ENCODE results near the gene LMO1. TPM values are rescaled to one million over a fixed set of nuclear protein-coding genes. Genes with fewer than 3 reads are reported as not detected.

Gene LMO1
- total RNA-seq, 6 experiments from 2014 or later: not detected

- peak in 1 of 3 donors; percentile 27 for DNase-seq
- no peaks in the 10 kb centered on the region for H3K9me3 ChIP-seq
These were observed 4.9 kb downstream of the LMO1 start for GRCh38 chr11:8258784-8259183.

GRCh38 chr11:8258289-8258688 lies 5.4 kb downstream of the LMO1 start:
- ATAC-seq (no peak), DNase-seq (peak in 2 of 3 donors; percentile 18 to 33)
- no peaks in the 10 kb centered on the region for H3K36me3 ChIP-seq
- TF ChIP-seq, protein P1, sequence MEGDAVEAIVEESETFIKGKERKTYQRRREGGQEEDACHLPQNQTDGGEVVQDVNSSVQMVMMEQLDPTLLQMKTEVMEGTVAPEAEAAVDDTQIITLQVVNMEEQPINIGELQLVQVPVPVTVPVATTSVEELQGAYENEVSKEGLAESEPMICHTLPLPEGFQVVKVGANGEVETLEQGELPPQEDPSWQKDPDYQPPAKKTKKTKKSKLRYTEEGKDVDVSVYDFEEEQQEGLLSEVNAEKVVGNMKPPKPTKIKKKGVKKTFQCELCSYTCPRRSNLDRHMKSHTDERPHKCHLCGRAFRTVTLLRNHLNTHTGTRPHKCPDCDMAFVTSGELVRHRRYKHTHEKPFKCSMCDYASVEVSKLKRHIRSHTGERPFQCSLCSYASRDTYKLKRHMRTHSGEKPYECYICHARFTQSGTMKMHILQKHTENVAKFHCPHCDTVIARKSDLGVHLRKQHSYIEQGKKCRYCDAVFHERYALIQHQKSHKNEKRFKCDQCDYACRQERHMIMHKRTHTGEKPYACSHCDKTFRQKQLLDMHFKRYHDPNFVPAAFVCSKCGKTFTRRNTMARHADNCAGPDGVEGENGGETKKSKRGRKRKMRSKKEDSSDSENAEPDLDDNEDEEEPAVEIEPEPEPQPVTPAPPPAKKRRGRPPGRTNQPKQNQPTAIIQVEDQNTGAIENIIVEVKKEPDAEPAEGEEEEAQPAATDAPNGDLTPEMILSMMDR (IDR thresholded peaks at IDR 0.05): no peak
- no peak for TF ChIP-seq POLR2A (IDR thresholded peaks at IDR 0.05)
- no peaks in the 10 kb centered on the region for H3K9me3 ChIP-seq
- peaks cover 0 to 11% (median 0%) of the 10 kb centered on the region in 4 donors for H3K4me1 ChIP-seq
- WGBS (ENCODE audit: insufficient coverage, low coverage, low lambda C conversion rate, missing lambda C conversion rate): 17% methylated on average over 3 of the region's 5 CpGs
- no peak overlapping the region for H3K27ac ChIP-seq
- H3K4me3 ChIP-seq: no peak overlapping the region
- H3K27me3 ChIP-seq: peaks cover 0 to 20% of the 10 kb centered on the region in 2 donors
- intact Hi-C loops (cut with DNase I): no loop called here

More at GRCh38 chr11:8258784-8259183, 4.9 kb downstream of the LMO1 start:
- Histone ChIP-seq H3K27me3 (peaks cover 0 to 20% of the 10 kb centered on the region in 2 donors), H3K27ac (no peak overlapping the region), H3K4me3 (no peak overlapping the region), H3K4me1 (peaks cover 0 to 15% (median 0%) of the 10 kb centered on the region in 4 donors), H3K36me3 (no peaks in the 10 kb centered on the region)
- no peak for TF ChIP-seq POLR2A (IDR thresholded peaks at IDR 0.05)
- TF ChIP-seq, protein P1 (IDR thresholded peaks at IDR 0.05): no peak
- WGBS (ENCODE audit: insufficient coverage, low coverage, low lambda C conversion rate, missing lambda C conversion rate): 76% methylated on average over 6 of the region's 9 CpGs
- intact Hi-C loops (cut with DNase I): no loop called here
- no peak for ATAC-seq

DNA sequence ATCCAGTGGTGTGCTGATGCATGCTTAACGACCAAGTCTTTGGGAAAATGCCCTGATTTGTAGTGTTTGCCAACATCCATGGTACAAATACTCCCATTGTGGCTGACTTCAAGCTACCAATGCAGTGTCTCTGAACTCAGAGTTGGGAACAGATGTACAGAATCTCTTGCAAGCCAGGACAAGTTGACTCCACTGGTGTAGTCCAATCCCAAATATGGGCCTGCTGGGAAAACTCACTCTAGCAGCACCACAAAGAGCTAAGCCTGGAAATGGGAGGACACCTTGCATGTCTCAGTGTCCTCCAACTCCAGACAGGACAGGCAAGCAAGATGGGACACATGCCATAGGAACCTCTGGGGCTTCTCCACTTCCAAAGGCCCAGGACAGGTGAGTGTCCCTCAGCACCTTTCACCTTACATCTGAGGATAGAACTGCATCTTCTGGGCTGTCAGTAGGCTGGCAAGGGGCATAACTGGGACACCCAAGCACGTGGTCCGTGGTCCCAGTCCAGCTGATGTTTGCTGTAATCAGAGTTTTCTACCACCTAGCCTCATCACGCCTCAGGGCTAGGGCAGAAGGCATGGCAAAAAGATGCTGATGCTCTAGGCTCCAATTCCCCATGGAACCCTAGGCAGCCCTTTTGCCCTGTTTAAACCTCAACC lies 6.5 kb downstream of the LMO1 start:
- 71% methylated on average over 3 of the region's 4 CpGs for WGBS (ENCODE audit: insufficient coverage, low coverage, low lambda C conversion rate, missing lambda C conversion rate)
- no peak overlapping the region for H3K4me3 ChIP-seq
- TF ChIP-seq POLR2A (IDR thresholded peaks at IDR 0.05): no peak
- TF ChIP-seq, protein P1 (IDR thresholded peaks at IDR 0.05): no peak

GRCh38 chr11:8256271-8257002 lies 7.2 kb downstream of the LMO1 start:
- DNase-seq (peak in 1 of 3 donors; percentile 28), ATAC-seq (no peak)
- no peaks in the 10 kb centered on the region for H3K4me1 ChIP-seq
- no peaks in the 10 kb centered on the region for H3K9me3 ChIP-seq
- TF ChIP-seq, protein P1 (IDR thresholded peaks at IDR 0.05): no peak
- no peak for TF ChIP-seq POLR2A (IDR thresholded peaks at IDR 0.05)
- intact Hi-C loops (cut with DNase I): no loop called here
- no peak overlapping the region for H3K4me3 ChIP-seq
- no peak overlapping the region for H3K27ac ChIP-seq
- H3K27me3 ChIP-seq: peaks cover 0 to 5% of the 10 kb centered on the region in 2 donors
- no peaks in the 10 kb centered on the region for H3K36me3 ChIP-seq
- 65% methylated on average over 3 of the region's 5 CpGs for WGBS (ENCODE audit: insufficient coverage, low coverage, low lambda C conversion rate, missing lambda C conversion rate)

More for the DNA sequence above, 6.5 kb downstream of the LMO1 start:
- peak in 1 of 3 donors; percentile 21 for DNase-seq
- intact Hi-C loops (cut with DNase I): no loop called here
- Histone ChIP-seq H3K27ac (no peak overlapping the region), H3K9me3 (no peaks in the 10 kb centered on the region), H3K4me1 (no peaks in the 10 kb centered on the region), H3K36me3 (no peaks in the 10 kb centered on the region), H3K27me3 (peaks cover 0 to 12% of the 10 kb centered on the region in 2 donors)
- ATAC-seq: no peak

Measured in right lobe of liver (tissue), 6 donors.